ENCODE data around the gene ARPC2. TPM values are rescaled to one million over a fixed set of nuclear protein-coding genes. Genes with fewer than 3 reads are reported as not detected.

ARPC2 gene
- total RNA-seq, 1 donor from 2014 or later: 153 TPM

GRCh38 chr2:218229851-218230250 is 12.9 kb downstream of the ARPC2 start:
- Mint-ChIP-seq H3K4me3 (ENCODE audit: low read depth) (no peak overlapping the region), H3K27ac (no peak overlapping the region), H3K36me3 (ENCODE audit: insufficient read depth) (peaks cover 31% of the 10 kb centered on the region)

GRCh38 chr2:218230882-218231281 is 13.9 kb downstream of the ARPC2 start:
- no peaks in the 10 kb centered on the region for H3K27me3 Mint-ChIP-seq
- H3K4me1 Mint-ChIP-seq (ENCODE audit: low read depth): peaks cover 22% of the 10 kb centered on the region
- peaks cover 34% of the 10 kb centered on the region for H3K36me3 Mint-ChIP-seq (ENCODE audit: insufficient read depth)
- no peak for DNase-seq (ENCODE audit: low spot score, unreplicated experiment)
- H3K4me3 Mint-ChIP-seq (ENCODE audit: low read depth): no peak overlapping the region
- peak; percentile 27 for TF ChIP-seq CTCF (IDR thresholded peaks at IDR 0.05; ENCODE audit: unreplicated experiment)
- no peaks in the 10 kb centered on the region for H3K9me3 Mint-ChIP-seq (ENCODE audit: low read depth)
- H3K27ac Mint-ChIP-seq: peak overlapping the region; percentile 74

More at GRCh38 chr2:218229851-218230250, 12.9 kb downstream of the ARPC2 start:
- TF ChIP-seq CTCF (IDR thresholded peaks at IDR 0.05; ENCODE audit: unreplicated experiment): no peak
- H3K4me1 Mint-ChIP-seq (ENCODE audit: low read depth): peaks cover 21% of the 10 kb centered on the region
- H3K27me3 Mint-ChIP-seq: no peaks in the 10 kb centered on the region
- no peak for DNase-seq (ENCODE audit: low spot score, unreplicated experiment)
- H3K9me3 Mint-ChIP-seq (ENCODE audit: low read depth): no peaks in the 10 kb centered on the region

- no peak overlapping the region for H3K4me3 Mint-ChIP-seq (ENCODE audit: low read depth)
- DNase-seq (ENCODE audit: low spot score, unreplicated experiment): no peak
- H3K27me3 Mint-ChIP-seq: no peaks in the 10 kb centered on the region
- no peak for TF ChIP-seq CTCF (IDR thresholded peaks at IDR 0.05; ENCODE audit: unreplicated experiment)
- peaks cover 22% of the 10 kb centered on the region for H3K4me1 Mint-ChIP-seq (ENCODE audit: low read depth)
- H3K36me3 Mint-ChIP-seq (ENCODE audit: insufficient read depth): peaks cover 38% of the 10 kb centered on the region
- no peaks in the 10 kb centered on the region for H3K9me3 Mint-ChIP-seq (ENCODE audit: low read depth)
- no peak overlapping the region for H3K27ac Mint-ChIP-seq
Observed at GRCh38 chr2:218233543-218233942, 16.6 kb downstream of the ARPC2 start.

GRCh38 chr2:218234521-218234920 is 17.5 kb downstream of the ARPC2 start:
- Mint-ChIP-seq H3K4me3 (ENCODE audit: low read depth) (no peak overlapping the region), H3K36me3 (ENCODE audit: insufficient read depth) (peaks cover 42% of the 10 kb centered on the region), H3K4me1 (ENCODE audit: low read depth) (peaks cover 22% of the 10 kb centered on the region), H3K27ac (peak overlapping the region; percentile 46), H3K9me3 (ENCODE audit: low read depth) (no peaks in the 10 kb centered on the region), H3K27me3 (no peaks in the 10 kb centered on the region)
- TF ChIP-seq CTCF (IDR thresholded peaks at IDR 0.05; ENCODE audit: unreplicated experiment): no peak
- DNase-seq (ENCODE audit: low spot score, unreplicated experiment): no peak

- no peaks in the 10 kb centered on the region for H3K9me3 Mint-ChIP-seq (ENCODE audit: low read depth)
- H3K27ac Mint-ChIP-seq: peak overlapping the region; percentile 74
- H3K36me3 Mint-ChIP-seq (ENCODE audit: insufficient read depth): peaks cover 42% of the 10 kb centered on the region
- TF ChIP-seq CTCF (IDR thresholded peaks at IDR 0.05; ENCODE audit: unreplicated experiment): no peak
- H3K4me1 Mint-ChIP-seq (ENCODE audit: low read depth): peaks cover 22% of the 10 kb centered on the region
- no peak for DNase-seq (ENCODE audit: low spot score, unreplicated experiment)
- no peak overlapping the region for H3K4me3 Mint-ChIP-seq (ENCODE audit: low read depth)
- H3K27me3 Mint-ChIP-seq: no peaks in the 10 kb centered on the region
Observed at GRCh38 chr2:218235017-218235416, 18.0 kb downstream of the ARPC2 start.
